T-helper 2 cell (primary cell): ENCODE measurements around the gene PPP1R10.
A peak's percentile ranks its signal among the peaks of the same experiment; 100 is the strongest.

Experiments used
- DNase-seq, 5 experiments: peaks; one replicate each; pipeline versions ENCODE4 v3.0.0 to v3.0.0-alpha.2; 2012 to 2022

PPP1R10 gene

DNA sequence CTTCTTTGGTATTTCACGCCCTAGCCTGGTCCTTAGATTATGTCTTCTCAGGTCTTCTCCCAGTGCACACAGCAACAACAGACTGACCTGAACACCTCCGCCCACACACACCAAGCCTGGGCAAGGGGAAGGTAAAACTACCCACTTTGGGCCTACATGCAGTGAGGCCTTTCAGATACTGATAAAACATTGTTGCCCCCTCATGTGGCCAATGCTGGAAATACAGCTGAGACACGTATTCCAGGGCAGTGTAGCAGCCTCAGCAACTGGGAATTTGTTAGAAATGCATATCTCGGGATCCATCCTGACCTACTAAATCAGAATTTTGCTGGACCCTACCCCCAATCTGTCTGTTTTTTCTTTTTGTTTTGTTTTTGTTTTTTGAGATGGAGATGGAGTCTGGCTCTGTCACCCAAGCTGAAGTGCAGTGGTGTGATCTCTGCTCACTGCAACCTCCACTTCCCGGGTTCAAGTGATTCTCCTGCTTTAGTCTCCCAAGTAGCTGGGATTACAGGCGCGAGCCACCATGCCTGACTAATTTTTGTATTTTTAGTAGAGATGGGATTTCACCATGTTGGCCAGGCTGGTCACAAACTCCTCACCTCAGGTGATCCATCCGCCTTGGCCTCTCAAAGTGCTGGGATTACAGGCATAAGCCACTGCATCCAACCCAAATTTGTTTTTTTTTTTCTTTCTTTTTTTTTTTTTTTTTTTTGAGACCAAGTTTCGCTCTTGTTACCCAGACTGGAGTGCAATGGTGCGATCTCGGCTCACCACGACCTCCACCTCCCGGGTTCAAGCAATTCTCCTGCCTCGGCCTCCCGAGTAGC, 19.5 kb downstream of the PPP1R10 start:
- peak; percentile 33 to 74 (median 64) for DNase-seq

DNA sequence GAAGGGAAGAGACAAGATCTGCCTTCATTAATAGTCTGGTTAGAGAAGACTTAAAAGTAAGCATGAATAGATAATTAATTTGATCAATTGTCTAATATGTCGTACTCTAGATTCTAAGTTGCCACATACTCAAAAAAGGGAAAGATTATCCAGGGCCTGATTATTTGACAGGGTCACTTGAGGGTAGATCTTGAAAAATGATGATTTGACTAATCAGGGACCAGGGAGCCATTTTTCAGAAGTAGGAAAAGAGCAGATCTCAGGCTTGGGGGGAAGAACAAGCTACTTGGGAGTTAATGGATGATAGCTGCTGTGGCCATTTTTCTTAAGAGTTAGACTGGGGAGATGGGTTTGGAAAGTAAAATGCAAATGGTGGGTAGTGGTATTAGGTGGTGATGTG, 24.8 kb downstream of the PPP1R10 start:
- DNase-seq, result no peak

DNA sequence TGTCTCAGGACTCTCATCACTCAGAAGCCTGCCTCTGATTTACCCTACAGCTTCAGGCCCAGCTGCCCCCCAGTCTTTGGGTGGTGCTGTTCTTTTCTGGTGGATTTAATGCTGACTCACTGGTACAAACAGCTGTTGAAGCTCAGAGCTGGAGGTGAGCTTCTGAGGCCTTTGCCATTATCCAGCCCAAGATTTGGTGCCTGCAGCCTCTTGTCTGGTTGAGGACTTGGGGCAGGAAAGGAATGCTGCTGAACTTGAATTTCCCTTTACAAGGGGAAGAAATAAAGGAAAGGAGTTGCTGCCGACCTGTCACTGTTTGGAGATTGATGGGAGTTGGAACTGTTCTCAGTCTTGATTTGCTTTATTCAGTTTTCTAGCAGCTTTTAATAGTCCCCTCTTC, 26.0 kb downstream of the PPP1R10 start:
- DNase-seq, result no peak

DNA sequence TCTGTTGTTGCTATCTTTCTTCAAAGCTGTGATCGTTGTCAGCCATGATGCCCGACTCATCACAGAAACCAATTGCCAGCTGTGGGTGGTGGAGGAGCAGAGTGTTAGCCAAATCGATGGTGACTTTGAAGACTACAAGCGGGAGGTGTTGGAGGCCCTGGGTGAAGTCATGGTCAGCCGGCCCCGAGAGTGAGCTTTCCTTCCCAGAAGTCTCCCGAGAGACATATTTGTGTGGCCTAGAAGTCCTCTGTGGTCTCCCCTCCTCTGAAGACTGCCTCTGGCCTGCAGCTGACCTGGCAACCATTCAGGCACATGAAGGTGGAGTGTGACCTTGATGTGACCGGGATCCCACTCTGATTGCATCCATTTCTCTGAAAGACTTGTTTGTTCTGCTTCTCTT, 26.5 kb downstream of the PPP1R10 start:
- no peak for DNase-seq

DNA sequence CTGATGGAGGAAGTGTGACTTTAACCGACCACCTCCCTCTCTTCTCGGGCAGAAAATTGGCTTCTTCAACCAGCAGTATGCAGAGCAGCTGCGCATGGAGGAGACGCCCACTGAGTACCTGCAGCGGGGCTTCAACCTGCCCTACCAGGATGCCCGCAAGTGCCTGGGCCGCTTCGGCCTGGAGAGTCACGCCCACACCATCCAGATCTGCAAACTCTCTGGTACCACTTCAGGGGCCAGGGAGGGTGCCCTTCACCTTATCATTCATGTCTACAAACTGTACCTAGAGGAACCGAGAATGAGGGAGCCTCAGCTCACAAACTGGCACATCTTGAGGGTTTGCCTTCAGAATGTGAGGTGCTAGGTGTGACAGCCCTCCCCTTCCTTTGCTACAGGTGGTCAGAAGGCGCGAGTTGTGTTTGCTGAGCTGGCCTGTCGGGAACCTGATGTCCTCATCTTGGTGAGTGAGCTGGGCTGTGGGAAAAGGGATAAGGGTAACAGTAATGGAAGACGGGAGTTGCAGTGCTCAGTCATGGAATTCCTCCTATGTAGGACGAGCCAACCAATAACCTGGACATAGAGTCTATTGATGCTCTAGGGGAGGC, 27.2 kb downstream of the PPP1R10 start:
- DNase-seq, result no peak

DNA sequence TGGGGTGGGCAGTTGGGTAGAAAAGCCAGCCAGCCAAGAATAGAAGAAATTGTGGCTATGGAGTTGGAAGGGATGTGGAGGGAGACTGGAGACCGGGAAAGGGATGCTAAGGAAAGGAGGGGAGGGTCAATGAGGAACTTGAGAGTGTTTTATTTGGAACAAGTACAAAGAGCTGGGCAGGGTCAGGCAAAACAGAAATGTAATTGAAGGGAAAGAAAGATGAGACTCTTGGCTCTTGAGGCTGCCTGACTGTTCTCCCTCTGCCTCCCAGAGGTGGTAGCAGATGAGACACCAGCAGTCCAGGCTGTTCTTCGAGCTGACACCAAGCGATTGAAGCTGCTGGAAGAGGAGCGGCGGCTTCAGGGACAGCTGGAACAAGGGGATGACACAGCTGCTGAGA, 33.1 kb downstream of the PPP1R10 start:
- no peak for DNase-seq

DNA sequence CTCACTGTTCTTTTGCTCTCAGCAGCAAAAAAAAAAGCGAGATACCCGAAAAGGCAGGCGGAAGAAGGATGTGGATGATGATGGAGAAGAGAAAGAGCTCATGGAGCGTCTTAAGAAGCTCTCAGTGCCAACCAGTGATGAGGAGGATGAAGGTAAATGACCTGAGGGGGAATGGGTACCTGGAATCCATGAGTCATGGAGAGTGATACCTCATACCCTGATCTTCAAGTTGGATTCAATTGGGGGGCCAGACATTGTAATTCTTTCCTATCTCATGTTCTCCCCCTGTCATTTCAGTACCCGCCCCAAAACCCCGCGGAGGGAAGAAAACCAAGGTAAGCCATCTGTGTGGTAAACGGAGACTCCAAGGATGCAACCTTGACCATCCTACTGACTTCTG, 39.0 kb downstream of the PPP1R10 start:
- DNase-seq, result no peak

DNA sequence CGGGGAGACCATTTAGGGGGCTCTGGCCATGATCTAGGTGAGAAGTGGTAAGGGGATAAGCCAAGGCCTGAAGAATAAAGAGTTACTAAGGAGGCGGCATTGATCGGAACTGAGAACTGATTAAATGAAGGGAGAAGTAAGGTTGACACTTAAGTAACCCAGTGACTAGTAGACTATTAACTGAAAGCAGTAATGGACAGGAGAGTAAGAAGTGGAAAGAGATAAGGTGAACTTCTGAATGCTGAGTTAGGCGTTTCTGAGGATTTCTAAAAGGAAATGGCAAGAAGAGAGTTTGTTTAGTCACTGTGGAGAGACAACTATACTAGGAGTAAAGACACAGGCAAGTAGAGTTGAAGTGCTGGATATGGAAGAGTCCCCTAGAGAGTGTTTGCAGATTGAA, 43.9 kb downstream of the PPP1R10 start:
- DNase-seq, result no peak

DNA sequence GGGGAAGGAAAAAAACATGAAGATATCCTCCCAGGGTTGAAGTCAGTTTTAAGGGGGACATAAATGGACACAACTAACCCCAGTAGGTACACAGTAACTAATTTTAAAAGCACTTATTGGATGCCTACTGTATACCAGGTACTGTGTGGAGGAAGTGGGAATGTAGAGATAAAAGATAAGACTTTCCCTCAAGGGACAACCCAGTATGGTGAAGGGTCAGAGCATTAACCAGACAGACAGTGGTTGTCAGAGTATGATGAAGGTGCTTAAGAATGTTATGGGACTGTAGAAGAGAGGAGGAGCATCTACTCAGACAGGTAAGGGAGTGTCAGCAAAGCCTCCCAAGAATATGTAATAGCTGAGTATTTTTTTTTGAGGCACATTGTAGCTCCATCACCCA, 44.9 kb downstream of the PPP1R10 start:
- DNase-seq, result no peak

DNA sequence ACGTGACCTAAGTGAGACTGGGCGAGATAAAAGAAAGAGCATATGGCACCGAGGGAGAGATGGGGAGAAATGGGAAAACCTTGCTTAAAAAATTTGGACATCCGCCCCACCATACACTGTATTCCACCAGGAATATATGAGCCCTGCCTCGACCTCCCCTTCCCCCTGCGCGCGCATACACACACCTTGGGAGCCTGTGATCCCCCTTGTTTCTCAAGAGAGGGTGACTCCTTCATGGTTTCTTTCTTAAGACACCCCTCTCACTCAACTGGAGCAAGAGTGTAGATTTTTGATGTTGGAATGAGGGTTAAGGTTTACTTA, 45.3 kb downstream of the PPP1R10 start:
- peak in 1 of 5 experiments; percentile 12 for DNase-seq

DNA sequence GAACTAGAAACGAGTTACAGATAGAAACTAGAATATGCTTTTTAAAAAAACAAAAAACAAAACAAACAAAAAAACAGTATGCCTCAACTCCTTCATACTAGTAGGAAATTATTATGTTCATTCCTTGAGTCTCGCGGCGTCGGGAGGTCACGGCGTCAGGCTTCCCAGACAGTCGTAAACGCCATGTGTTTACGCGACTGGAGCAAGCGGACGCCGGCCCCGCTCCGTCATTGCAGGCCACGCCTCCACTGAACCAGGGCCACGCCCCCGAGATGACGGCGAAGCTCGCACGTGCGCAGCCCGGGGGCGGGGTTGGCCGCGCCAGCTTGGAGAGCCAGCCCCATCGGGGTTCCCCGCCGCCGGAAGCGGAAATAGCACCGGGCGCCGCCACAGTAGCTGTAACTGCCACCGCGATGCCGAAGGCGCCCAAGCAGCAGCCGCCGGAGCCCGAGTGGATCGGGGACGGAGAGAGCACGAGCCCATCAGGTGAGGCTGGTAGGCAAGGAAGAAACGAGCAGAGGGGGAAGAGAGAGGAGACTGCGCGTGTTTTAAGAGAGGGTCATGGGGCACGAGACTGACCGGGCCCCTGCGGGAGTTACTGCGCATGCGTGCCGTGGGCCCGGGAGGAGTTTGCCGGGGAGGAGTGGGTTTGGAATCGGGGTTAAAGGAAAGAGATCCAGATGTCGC, 45.8 kb downstream of the PPP1R10 start, which contains the start of gene ABCF1:
ABCF1 (plus strand) TSS at position 368 of the 687 bp plus-strand sequence; CDS start at position 414, 46 bp downstream.
- peak; percentile 98 to 100 (median 99) for DNase-seq

DNA sequence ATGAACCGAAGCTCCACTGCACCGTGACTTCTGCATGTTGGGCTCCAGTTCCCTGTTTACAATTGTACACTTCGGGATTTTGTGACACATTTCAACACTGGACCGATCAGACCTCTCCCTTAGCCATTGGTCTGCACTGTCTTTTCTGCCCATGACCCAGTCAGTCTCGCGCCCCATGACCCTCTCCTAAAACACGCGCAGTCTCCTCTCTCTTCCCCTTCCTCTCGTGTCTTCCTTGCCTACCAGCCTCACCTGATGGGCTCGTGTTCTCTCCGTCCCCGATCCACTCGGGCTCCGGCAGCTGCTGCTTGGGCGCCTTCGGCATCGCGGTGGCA, 46.3 kb downstream of the PPP1R10 start:
- DNase-seq, result peak in 1 of 5 experiments; percentile 6

DNA sequence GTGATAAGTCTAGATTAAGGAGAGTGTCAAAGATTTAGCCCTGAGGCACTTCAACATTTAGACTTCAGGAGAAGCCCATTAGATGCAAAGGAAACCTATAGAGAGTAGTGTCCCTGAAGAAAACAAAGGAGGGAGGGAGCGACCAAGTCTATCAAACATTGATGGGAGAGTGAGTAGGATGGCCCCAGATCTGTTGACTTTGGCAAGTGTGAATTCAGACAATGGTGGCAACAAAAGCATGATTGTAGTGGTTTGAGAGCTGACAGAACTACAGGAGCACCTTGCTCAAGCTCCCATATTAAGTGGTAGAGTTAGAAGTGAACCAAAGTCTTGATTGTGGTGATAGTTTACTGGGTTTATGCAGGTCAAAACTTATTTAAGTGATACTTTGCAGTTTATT, 46.8 kb downstream of the PPP1R10 start:
- no peak for DNase-seq

DNA sequence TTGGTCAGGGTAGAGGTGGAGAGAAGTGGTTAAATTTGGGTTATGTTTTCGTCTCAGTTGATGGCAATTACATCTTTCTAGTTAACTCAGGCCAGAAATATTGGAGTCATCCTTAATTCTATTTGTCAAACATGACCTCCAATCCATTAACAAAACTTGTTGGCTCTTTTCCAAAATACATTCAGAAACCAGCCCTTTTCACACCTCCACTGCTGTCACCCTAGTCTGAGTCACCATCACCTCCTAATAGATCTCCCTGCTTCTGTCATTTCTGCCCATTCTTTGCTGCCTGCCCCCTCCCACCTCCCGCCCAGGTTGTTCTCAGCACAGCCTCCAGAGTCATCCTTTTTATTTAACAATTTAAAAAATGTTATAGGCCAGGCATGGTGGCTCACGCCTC, 48.8 kb downstream of the PPP1R10 start:
- peak in 2 of 5 experiments; percentile 20 to 33 for DNase-seq

DNA sequence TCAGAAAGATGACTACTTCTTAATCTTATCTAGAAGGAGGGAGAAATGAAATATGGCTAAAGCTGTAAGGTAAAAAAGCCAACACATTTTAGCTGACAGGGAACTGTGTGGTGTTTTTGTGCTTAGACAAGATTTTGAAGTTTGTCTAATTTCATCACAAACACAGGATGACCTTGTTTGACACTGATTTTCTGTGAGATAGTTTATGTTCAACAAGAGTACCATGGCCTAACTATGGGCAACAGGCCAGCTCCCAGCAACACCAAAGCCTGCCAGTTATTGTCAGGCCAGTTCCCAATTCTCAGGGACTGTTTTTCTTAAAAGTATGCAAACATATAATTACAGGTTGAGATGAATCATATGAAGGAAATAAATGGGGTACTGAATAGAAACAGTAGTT, 51.3 kb downstream of the PPP1R10 start:
- no peak for DNase-seq

DNA sequence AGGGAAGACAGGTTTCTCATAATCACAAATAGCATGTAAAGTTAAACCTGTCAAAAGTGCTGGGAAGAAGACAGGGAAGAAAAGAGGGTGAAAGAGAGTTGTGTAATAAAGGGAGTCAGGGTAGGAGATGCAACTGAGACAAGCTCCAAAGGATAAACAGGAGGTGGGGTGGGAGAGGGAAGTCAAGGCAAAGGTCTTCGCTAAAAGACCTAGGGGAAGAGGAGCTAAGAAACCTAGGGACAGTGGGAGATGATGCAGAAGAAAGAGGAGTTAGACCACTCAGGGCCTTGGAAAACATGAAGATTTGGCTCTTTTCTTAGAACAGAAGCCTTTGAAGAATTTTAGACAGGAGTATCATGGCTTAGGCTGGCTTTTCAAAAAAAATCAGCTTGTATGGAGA, 52.9 kb downstream of the PPP1R10 start:
- DNase-seq, result no peak

DNA sequence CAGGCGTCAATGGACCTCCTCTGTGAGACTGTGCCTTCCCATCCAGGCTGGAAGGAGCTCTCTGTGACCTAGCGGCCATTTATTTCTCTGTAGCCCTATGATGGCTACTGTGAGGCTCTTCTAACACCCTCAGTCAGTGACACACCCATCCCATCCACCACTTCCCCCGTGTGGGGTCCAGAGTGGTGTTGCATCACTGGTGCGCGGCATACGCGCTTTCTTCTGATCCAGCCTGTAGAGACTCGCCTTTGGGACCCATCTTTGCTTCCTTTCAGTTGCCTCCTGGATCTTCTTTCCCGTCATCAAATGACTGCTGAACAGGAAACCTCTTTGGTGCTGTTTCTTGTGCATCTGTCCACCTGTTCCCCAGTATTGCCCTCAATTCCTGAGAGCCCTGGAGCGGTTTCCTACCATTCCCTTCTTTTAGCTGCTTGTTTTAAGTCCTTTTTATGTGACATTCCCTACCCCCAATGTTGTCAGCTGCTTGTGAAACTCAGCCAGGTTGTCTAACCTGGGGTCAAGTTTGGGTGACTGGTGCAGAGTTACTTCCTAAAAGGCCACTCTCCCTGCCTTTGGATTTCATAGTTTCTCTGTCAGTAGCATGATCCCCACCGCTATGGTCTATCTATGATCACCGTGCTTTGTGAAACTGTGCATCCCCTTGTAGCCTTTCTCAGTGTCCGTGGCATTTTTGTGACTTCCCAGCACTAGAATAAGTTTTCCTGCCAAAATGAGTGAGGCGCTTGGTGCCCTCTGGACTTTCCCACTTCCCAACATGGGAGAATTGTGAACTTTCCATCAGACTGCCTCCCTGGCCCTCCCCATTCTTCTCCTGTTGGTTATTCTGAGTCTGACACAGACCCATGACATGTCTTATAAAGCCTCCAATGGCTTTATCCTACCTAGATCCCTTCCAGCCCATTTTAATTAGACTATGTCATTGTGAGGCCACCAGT, 54.3 kb downstream of the PPP1R10 start:
- no peak for DNase-seq

DNA sequence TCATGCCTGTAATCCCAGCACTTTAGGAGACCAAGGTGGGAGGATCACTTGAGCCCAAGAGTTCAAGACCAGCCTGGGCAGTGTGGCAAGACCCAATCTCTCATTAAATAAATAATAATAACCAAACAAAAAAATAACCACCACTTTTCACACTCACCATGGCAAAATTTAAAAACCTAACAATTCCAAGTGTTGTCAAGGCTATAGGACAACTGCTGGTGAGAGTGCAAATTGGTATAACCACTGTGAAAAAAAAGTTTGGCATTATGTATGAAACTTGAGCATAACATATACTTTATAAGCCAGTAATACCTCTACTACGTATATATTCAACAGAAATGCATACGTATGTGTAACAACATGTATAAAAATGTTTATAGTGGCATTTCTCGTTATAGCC, 56.1 kb downstream of the PPP1R10 start:
- DNase-seq, result no peak

DNA sequence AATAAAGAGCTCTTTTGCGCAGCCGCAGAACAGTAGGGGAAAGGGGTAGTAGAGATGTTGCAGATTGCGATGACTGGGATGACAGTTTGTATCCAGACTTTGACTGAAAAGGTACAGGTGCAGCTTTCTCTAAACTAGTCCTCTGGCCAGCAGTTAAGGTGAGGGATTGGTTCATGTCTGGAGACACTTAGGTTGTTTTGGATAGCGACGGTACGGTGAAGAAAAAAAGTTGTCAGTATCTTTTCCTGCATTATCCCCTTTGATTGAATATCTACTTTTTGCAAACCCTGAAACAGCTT, 59.4 kb downstream of the PPP1R10 start:
- peak in 3 of 5 experiments; percentile 32 to 76 (median 53) for DNase-seq

DNA sequence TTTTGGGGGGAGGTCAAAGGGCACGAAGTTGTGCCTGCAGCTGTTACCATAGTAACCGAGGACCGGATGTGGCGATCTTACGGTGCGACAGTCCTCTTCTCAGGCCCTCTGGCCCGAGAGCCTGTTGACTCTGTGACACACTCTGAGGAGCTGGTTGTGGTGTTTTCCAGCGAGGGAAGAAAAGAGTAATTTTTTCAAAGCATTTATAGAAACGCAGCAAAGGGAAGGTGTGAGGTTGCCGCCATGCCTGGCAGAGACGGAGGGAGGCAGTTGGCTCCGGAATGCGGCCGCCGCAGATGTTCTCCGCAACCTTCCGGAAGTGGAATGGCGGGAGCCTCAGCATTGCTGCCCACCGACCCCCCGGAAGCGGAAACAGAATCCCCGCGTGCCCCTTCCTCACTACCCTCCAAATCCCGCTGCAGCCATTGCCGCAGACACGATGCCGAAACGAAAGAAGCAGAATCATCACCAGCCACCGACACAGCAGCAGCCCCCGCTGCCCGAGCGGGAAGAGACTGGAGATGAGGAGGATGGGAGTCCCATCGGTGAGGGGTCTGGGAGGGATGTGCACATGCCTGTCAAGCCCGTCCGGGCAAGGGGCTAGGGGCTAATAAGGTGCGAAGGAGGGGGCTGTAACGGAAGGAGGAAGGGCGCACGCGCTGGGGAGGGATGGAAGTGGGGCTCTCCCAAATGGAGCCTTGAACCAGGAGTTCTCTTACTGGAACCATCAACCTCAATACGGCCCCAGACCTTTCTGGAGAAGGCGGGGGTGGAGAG, 59.9 kb downstream of the PPP1R10 start, which contains the start of gene PRR3:
PRR3 (plus strand) TSS at position 390 of the 777 bp plus-strand sequence; CDS start at position 440, 50 bp downstream.
- DNase-seq, result peak; percentile 51 to 97 (median 78)

DNA sequence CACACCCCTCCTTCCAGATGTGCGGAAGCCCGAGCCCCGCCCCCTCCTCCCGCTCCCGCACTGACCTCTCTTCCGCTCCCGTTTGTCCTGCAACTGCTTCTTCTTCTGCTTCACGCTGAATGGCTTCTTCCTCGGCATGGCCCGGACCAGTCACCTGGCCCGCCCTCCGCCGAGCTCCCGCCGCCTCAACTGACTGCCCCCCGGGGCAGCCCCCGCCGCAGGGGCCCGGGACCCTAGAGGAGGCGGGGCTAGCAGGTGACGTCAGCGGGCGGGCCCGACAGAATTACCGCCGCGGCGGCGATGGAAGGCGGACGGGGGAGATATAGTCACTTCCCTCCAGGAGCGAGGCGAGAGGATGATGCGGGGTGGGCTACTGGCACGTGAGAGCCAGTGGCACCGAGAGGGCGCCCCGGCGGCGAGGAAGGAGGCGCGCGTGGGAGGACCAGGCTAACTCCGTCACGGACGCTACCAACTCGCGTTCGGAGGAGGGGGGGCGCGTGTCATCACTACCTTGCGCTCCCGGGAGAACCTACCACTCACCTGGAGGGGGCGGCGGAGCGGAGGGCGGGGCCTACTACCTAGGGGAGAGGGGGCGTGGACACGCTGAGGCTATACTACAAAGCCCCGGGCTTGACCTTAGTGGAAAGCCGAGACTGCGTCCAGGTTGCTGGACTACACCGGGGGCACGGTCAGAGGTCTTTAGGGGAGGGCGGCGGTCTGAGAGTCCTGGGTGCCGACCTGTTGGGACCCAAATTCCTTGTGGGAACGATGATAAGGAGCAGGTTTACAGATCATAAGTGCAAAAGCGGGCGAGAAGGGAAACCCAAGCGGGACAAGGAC, 60.8 kb downstream of the PPP1R10 start, which contains the start of gene GNL1:
GNL1 (minus strand) TSS at position 424 of the 840 bp plus-strand sequence; CDS start at position 138, 286 bp downstream.
- peak; percentile 97 to 100 (median 99) for DNase-seq
